ENCODE data around the gene MEGF11. TPM values are rescaled to one million over a fixed set of nuclear protein-coding genes. Genes with fewer than 3 reads are reported as not detected.

The MEGF11 gene
- total RNA-seq, 1 experiment from 2014 or later: 1.2 TPM

DNA sequence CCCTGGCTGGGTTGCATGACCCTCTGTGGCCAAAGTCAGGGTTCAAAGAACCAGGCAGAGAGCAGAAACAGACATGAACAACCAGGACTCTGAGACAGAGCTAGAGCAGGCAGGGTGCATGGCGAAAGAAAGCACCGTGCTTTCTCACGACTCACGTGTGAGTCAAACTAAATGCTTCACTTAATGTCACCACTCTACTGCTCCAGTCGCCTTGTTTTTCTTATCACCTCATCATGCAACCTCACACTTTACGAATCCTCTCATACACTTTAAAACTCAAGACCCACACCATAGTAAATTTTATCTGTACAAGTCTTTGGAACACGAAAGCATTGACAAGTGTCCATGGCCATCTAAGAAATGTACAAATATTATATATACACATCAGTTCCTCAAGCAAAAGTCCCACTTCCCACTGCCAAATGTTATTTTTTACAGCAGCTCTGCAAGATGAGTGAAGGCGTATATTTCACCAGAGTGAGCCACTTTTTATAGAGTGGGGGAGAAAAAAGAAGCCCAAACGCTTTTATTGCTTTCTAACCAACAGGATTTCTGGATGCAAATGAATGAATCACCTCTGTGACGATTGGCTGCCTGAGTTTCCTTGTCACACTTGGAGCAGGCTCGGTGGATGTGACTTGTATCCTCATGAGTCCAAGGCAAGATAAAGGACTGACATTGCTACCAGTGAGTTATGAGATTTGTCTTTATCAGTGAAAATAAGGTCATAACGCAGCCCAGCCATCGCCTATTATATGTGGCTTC is 16.0 kb upstream of the MEGF11 start:
- no peak overlapping the region for H2BK5ac ChIP-seq (ENCODE audit: insufficient read length, low read length)
- Mint-ChIP-seq H3K4me1 (peaks cover 5 to 10% of the 10 kb centered on the region in 2 experiments; a peak in 3 of 4 replicates), H3K27me3 (ENCODE audit: low read depth) (peaks cover 3% of the 10 kb centered on the region), H3K9me3 (no peaks in the 10 kb centered on the region), H3K27ac (no peak overlapping the region; a peak in 1 of 7 replicates), H3K4me3 (no peak overlapping the region), H3K36me3 (ENCODE audit: insufficient read depth in 1 of 3, low read depth in 3 of 3) (peaks cover 0 to 2% (median 0%) of the 10 kb centered on the region in 3 experiments; a peak in 1 of 7 replicates)
- H3K4me2 ChIP-seq (ENCODE audit: insufficient read depth, insufficient read length, low read length): no peak overlapping the region
- no peaks in the 10 kb centered on the region for H3K4me1 ChIP-seq (ENCODE audit: insufficient read depth, low read length)
- no peaks in the 10 kb centered on the region for H3K79me2 ChIP-seq (ENCODE audit: insufficient read depth, low read length)
- H4K91ac ChIP-seq (ENCODE audit: insufficient read length, low read depth, low read length): no peak overlapping the region
- H3K23ac ChIP-seq (ENCODE audit: insufficient read length, low read depth, low read length): no peak overlapping the region
- 100% methylated on average over 2 of the region's 13 CpGs for WGBS (ENCODE audit: extremely low coverage, insufficient read length, low lambda C conversion rate)
- no peak overlapping the region for H4K8ac ChIP-seq (replicated peaks; ENCODE audit: insufficient read length, low read depth, low read length)
- H4K5ac ChIP-seq (ENCODE audit: insufficient read length, low read depth, low read length): no peak overlapping the region
- no peak overlapping the region for H2BK15ac ChIP-seq (ENCODE audit: low read depth, low read length)
- H3K9ac ChIP-seq (ENCODE audit: extremely low read depth, insufficient read length, low read length): no peak overlapping the region
- no peak overlapping the region for H3K18ac ChIP-seq (ENCODE audit: insufficient read length, low read depth, low read length)
- H3K9me3 ChIP-seq (ENCODE audit: control insufficient read depth, low read depth, low read length): no peaks in the 10 kb centered on the region
- H3K79me1 ChIP-seq (ENCODE audit: insufficient read depth, low read depth, low read length, poor library complexity, severe bottlenecking): no peaks in the 10 kb centered on the region
- TF ChIP-seq, protein P1, sequence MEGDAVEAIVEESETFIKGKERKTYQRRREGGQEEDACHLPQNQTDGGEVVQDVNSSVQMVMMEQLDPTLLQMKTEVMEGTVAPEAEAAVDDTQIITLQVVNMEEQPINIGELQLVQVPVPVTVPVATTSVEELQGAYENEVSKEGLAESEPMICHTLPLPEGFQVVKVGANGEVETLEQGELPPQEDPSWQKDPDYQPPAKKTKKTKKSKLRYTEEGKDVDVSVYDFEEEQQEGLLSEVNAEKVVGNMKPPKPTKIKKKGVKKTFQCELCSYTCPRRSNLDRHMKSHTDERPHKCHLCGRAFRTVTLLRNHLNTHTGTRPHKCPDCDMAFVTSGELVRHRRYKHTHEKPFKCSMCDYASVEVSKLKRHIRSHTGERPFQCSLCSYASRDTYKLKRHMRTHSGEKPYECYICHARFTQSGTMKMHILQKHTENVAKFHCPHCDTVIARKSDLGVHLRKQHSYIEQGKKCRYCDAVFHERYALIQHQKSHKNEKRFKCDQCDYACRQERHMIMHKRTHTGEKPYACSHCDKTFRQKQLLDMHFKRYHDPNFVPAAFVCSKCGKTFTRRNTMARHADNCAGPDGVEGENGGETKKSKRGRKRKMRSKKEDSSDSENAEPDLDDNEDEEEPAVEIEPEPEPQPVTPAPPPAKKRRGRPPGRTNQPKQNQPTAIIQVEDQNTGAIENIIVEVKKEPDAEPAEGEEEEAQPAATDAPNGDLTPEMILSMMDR (conservative IDR thresholded peaks at IDR 0.05): no peak
- no peak overlapping the region for H2AK5ac ChIP-seq (ENCODE audit: insufficient read length, low read length)
- H4K20me1 ChIP-seq (ENCODE audit: control insufficient read depth, insufficient read depth, insufficient read length): no peaks in the 10 kb centered on the region
- H3K56ac ChIP-seq (ENCODE audit: insufficient read length, low read depth, low read length): no peak overlapping the region
- H2BK12ac ChIP-seq (ENCODE audit: insufficient read length, low read depth, low read length): no peak overlapping the region
- H3K27me3 ChIP-seq (ENCODE audit: insufficient read depth, low read length): no peaks in the 10 kb centered on the region
- H3K23me2 ChIP-seq (ENCODE audit: insufficient read length, low read depth, low read length, poor library complexity, severe bottlenecking): no peaks in the 10 kb centered on the region
- H2AFZ ChIP-seq (ENCODE audit: low read length): no peak overlapping the region
- H3K4ac ChIP-seq (ENCODE audit: low read depth, low read length): no peak overlapping the region
- H3K27ac ChIP-seq (ENCODE audit: insufficient read length, low read depth, low read length): no peak overlapping the region
- H2BK120ac ChIP-seq (ENCODE audit: low read depth, low read length, poor library complexity, severe bottlenecking): no peak overlapping the region
- H3K14ac ChIP-seq (ENCODE audit: insufficient read depth, low read length): no peak overlapping the region
- DNase-seq: peak; percentile 36
- no peak overlapping the region for H2BK20ac ChIP-seq (ENCODE audit: low read depth, low read length, poor library complexity, severe bottlenecking)
- H3T11ph ChIP-seq (ENCODE audit: low read length): no peak overlapping the region
